ENCODE results near the gene ABTB2.

- TF ChIP-seq CTCF (optimal IDR thresholded peaks at IDR 0.05 in 1 of 3, IDR thresholded peaks at IDR 0.05 in 1 of 3, conservative IDR thresholded peaks at IDR 0.05 in 1 of 3; ENCODE audit: extremely low read depth in 1 of 3, insufficient read depth in 2 of 3, low read length in 3 of 3): no peak
- TF ChIP-seq EZH2 (IDR thresholded peaks at IDR 0.05; ENCODE audit: low read length): no peak
Observed at GRCh38 chr11:34277171-34277570, 80.6 kb downstream of the ABTB2 start.

Data from keratinocyte (primary cell).